K562 (cell line): Measurements from ENCODE around the gene TMEM273. TPM values are rescaled to one million over a fixed set of nuclear protein-coding genes. Genes with fewer than 3 reads are reported as not detected.

Experiments
- CREM ChIP-seq: IDR thresholded peaks from 2 replicates; pipeline ENCODE4 v1.6.1; 2014; ENCODE audit warnings: antibody characterized with exemption, low read depth
- ELF4 ChIP-seq: fragments of 450-650 bp; formaldehyde crosslinking; IDR thresholded peaks from 2 replicates; pipeline ENCODE4 v1.4.0; 2022; ENCODE audit warnings: missing genetic modification characterization
- MTA1 ChIP-seq: fragments of 450-650 bp; IDR thresholded peaks from 2 replicates; pipeline ENCODE4 v1.6.1; 2017; ENCODE audit warnings: borderline replicate concordance
- TRIM28 ChIP-seq: fragments of 450-650 bp; IDR thresholded peaks from 2 replicates; pipeline ENCODE4 v1.6.1; 2017
- ZNF76 ChIP-seq: fragments of 250-450 bp; sonication (Bioruptor Pico); IDR thresholded peaks from 2 replicates; pipeline ENCODE4 v1.4.0; 2020; ENCODE audit warnings: mild to moderate bottlenecking, moderate library complexity, borderline replicate concordance
- ZZZ3 ChIP-seq: fragments of 450-650 bp; IDR thresholded peaks from 2 replicates; pipeline ENCODE4 v1.6.1; 2016; ENCODE audit warnings: antibody characterized with exemption, mild to moderate bottlenecking, moderate library complexity
- polyA plus RNA-seq, 8 experiments: library from polyadenylated mRNA; depleted of rRNA in 4 of 8; stranded (reverse) in 5 of 8; unstranded in 3 of 8; fragments of >200 nt; fragmentation: Nextera tagmentation in 2 of 8; fragmentation: Illumina TruSeq in 1 of 8; extraction: Ambion mirVana in 2 of 8; extraction: Trizol in 1 of 8; gene quantifications; 2 replicates each; pipeline versions ENCODE4 v1.2.1 to v1.2.3, GENCODE V29; 2011 to 2014; ENCODE audit warnings: inconsistent platforms in 1 of 8, missing spikeins in 1 of 8
- total RNA-seq, 7 experiments: library from RNA; depleted of rRNA in 6 of 7; stranded (reverse); fragments of >200 nt in 6 of 7; fragmentation: Illumina TruSeq in 2 of 7; extraction: Trizol in 2 of 7; gene quantifications; 2 replicates each; pipeline versions ENCODE4 v1.2.1 to v1.2.3, GENCODE V29; 2011 to 2021; ENCODE audit warnings: low replicate concordance in 1 of 7
- TF ChIP-seq, protein P1 (sequence below): fragments of 450-650 bp; IDR thresholded peaks from 2 replicates; pipeline ENCODE4 v1.6.1; 2016; ENCODE audit warnings: mild to moderate bottlenecking, moderate library complexity
- TF ChIP-seq, protein P2 (sequence below): IDR thresholded peaks from 2 replicates; pipeline ENCODE4 v1.6.1; 2016; ENCODE audit warnings: missing genetic modification characterization, missing compliant biosample characterization
- TF ChIP-seq, protein P3 (sequence below): sonication (generic); formaldehyde crosslinking; IDR thresholded peaks from 2 replicates; pipeline ENCODE4 v1.8.0; 2023; ENCODE audit warnings: mild to moderate bottlenecking, missing genetic modification reagents

Gene TMEM273
- total and polyA plus RNA-seq, 9 of the 15 experiments (the other 6 are each of a cell fraction or from before 2014, with no cell fraction given) = 39.2 to 131 (median 95.6) TPM

DNA sequence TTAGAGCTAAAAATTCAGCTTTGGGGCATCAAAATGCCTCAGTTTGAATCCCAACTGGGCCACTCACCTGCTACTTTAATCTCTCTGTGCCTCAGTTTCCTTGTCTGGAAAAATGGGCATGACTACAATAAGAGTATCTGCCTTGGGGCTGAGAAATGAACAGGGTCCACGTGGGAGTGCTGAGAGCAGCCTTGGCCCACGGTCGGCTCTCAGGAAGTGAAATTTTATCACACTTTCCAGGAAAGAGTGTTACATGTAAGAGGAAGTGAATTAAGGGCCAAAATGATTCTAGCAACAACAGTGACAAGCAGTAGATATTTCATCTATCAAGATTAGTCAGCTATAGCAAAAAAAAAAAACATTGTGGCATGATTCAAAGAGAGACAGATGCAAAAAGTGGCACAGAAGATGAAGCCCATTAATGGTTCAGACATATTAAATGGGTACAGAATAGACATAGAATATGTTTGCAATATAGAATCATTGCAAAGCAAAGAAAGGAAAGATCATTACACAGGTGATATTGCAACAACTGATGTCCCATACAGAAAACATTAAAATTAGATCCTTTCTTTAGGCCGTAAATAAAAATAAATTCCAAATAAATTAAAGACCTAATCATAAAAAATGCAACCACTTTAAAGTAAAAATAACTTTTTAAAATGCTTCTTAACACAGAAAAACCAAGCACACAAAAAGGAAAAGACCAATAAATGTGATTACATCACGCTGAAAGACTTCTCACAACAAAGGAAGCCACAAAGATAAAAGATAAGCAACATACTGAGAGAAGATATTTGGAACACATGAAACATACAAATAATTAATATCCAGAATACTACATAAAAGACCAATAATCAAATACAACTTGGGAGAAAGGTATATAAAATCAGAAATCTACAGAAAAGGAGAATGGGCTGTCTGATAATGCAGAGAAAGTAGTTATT, 4.3 kb downstream of the TMEM273 start (continued):
- TF ChIP-seq, protein P1, sequence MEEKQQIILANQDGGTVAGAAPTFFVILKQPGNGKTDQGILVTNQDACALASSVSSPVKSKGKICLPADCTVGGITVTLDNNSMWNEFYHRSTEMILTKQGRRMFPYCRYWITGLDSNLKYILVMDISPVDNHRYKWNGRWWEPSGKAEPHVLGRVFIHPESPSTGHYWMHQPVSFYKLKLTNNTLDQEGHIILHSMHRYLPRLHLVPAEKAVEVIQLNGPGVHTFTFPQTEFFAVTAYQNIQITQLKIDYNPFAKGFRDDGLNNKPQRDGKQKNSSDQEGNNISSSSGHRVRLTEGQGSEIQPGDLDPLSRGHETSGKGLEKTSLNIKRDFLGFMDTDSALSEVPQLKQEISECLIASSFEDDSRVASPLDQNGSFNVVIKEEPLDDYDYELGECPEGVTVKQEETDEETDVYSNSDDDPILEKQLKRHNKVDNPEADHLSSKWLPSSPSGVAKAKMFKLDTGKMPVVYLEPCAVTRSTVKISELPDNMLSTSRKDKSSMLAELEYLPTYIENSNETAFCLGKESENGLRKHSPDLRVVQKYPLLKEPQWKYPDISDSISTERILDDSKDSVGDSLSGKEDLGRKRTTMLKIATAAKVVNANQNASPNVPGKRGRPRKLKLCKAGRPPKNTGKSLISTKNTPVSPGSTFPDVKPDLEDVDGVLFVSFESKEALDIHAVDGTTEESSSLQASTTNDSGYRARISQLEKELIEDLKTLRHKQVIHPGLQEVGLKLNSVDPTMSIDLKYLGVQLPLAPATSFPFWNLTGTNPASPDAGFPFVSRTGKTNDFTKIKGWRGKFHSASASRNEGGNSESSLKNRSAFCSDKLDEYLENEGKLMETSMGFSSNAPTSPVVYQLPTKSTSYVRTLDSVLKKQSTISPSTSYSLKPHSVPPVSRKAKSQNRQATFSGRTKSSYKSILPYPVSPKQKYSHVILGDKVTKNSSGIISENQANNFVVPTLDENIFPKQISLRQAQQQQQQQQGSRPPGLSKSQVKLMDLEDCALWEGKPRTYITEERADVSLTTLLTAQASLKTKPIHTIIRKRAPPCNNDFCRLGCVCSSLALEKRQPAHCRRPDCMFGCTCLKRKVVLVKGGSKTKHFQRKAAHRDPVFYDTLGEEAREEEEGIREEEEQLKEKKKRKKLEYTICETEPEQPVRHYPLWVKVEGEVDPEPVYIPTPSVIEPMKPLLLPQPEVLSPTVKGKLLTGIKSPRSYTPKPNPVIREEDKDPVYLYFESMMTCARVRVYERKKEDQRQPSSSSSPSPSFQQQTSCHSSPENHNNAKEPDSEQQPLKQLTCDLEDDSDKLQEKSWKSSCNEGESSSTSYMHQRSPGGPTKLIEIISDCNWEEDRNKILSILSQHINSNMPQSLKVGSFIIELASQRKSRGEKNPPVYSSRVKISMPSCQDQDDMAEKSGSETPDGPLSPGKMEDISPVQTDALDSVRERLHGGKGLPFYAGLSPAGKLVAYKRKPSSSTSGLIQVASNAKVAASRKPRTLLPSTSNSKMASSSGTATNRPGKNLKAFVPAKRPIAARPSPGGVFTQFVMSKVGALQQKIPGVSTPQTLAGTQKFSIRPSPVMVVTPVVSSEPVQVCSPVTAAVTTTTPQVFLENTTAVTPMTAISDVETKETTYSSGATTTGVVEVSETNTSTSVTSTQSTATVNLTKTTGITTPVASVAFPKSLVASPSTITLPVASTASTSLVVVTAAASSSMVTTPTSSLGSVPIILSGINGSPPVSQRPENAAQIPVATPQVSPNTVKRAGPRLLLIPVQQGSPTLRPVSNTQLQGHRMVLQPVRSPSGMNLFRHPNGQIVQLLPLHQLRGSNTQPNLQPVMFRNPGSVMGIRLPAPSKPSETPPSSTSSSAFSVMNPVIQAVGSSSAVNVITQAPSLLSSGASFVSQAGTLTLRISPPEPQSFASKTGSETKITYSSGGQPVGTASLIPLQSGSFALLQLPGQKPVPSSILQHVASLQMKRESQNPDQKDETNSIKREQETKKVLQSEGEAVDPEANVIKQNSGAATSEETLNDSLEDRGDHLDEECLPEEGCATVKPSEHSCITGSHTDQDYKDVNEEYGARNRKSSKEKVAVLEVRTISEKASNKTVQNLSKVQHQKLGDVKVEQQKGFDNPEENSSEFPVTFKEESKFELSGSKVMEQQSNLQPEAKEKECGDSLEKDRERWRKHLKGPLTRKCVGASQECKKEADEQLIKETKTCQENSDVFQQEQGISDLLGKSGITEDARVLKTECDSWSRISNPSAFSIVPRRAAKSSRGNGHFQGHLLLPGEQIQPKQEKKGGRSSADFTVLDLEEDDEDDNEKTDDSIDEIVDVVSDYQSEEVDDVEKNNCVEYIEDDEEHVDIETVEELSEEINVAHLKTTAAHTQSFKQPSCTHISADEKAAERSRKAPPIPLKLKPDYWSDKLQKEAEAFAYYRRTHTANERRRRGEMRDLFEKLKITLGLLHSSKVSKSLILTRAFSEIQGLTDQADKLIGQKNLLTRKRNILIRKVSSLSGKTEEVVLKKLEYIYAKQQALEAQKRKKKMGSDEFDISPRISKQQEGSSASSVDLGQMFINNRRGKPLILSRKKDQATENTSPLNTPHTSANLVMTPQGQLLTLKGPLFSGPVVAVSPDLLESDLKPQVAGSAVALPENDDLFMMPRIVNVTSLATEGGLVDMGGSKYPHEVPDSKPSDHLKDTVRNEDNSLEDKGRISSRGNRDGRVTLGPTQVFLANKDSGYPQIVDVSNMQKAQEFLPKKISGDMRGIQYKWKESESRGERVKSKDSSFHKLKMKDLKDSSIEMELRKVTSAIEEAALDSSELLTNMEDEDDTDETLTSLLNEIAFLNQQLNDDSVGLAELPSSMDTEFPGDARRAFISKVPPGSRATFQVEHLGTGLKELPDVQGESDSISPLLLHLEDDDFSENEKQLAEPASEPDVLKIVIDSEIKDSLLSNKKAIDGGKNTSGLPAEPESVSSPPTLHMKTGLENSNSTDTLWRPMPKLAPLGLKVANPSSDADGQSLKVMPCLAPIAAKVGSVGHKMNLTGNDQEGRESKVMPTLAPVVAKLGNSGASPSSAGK = peak; percentile 86
- TF ChIP-seq TRIM28 (peak; percentile 29; the same call in 1 of the 2 replicates), CREM (peak; percentile 73), ELF4 (CRISPR knock-in tag) (0 out of 2 replicates have a peak, but pooled peaks have one; percentile 57), ZNF76 (CRISPR knock-in tag) (0 out of 2 replicates have a peak, but pooled peaks have one; percentile 41), MTA1 (peak; percentile 84), ZZZ3 (peak; percentile 32; the same call in 1 of the 2 replicates)
- TF ChIP-seq, protein P2, sequence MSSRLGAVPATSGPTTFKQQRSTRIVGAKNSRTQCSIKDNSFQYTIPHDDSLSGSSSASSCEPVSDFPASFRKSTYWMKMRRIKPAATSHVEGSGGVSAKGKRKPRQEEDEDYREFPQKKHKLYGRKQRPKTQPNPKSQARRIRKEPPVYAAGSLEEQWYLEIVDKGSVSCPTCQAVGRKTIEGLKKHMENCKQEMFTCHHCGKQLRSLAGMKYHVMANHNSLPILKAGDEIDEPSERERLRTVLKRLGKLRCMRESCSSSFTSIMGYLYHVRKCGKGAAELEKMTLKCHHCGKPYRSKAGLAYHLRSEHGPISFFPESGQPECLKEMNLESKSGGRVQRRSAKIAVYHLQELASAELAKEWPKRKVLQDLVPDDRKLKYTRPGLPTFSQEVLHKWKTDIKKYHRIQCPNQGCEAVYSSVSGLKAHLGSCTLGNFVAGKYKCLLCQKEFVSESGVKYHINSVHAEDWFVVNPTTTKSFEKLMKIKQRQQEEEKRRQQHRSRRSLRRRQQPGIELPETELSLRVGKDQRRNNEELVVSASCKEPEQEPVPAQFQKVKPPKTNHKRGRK = no peak
- TF ChIP-seq, protein P3, sequence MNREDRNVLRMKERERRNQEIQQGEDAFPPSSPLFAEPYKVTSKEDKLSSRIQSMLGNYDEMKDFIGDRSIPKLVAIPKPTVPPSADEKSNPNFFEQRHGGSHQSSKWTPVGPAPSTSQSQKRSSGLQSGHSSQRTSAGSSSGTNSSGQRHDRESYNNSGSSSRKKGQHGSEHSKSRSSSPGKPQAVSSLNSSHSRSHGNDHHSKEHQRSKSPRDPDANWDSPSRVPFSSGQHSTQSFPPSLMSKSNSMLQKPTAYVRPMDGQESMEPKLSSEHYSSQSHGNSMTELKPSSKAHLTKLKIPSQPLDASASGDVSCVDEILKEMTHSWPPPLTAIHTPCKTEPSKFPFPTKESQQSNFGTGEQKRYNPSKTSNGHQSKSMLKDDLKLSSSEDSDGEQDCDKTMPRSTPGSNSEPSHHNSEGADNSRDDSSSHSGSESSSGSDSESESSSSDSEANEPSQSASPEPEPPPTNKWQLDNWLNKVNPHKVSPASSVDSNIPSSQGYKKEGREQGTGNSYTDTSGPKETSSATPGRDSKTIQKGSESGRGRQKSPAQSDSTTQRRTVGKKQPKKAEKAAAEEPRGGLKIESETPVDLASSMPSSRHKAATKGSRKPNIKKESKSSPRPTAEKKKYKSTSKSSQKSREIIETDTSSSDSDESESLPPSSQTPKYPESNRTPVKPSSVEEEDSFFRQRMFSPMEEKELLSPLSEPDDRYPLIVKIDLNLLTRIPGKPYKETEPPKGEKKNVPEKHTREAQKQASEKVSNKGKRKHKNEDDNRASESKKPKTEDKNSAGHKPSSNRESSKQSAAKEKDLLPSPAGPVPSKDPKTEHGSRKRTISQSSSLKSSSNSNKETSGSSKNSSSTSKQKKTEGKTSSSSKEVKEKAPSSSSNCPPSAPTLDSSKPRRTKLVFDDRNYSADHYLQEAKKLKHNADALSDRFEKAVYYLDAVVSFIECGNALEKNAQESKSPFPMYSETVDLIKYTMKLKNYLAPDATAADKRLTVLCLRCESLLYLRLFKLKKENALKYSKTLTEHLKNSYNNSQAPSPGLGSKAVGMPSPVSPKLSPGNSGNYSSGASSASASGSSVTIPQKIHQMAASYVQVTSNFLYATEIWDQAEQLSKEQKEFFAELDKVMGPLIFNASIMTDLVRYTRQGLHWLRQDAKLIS (CRISPR knock-in tag) = no peak
